ENCODE results near the gene BCL2.

BCL2 gene

GRCh38 chr18:63284173-63284799 is 35.3 kb downstream of the BCL2 start:
- no peak overlapping the region for H3K4me2 ChIP-seq
- no peak overlapping the region for H3K9ac ChIP-seq
- H3K79me2 ChIP-seq (ENCODE audit: insufficient read depth, low read depth) = peaks cover 30% of the 10 kb centered on the region; the same call in 1 of the 2 replicates
- H2AFZ ChIP-seq (ENCODE audit: low read depth) = no peak overlapping the region
- H3K27ac ChIP-seq = no peak overlapping the region
- H4K20me1 ChIP-seq (ENCODE audit: insufficient read depth) = no peaks in the 10 kb centered on the region
- no peak for TF ChIP-seq CTCF (conservative IDR thresholded peaks at IDR 0.05; ENCODE audit: low read depth, low read length)
- H3K4me3 ChIP-seq (IDR thresholded peaks at IDR 0.05; ENCODE audit: insufficient read depth, low read depth, low read length) = no peak overlapping the region
- H3K36me3 ChIP-seq (ENCODE audit: insufficient read depth) = no peaks in the 10 kb centered on the region
- H3K27me3 ChIP-seq (ENCODE audit: insufficient read depth, low read depth) = no peaks in the 10 kb centered on the region
- H3K4me1 ChIP-seq (ENCODE audit: low read depth, poor library complexity, severe bottlenecking) = peaks cover 16% of the 10 kb centered on the region

GRCh38 chr18:63283305-63284094 is 36.1 kb downstream of the BCL2 start:
- Histone ChIP-seq H3K27me3 (ENCODE audit: insufficient read depth, low read depth) (no peaks in the 10 kb centered on the region), H3K4me2 (no peak overlapping the region), H3K79me2 (ENCODE audit: insufficient read depth, low read depth) (peaks cover 38% of the 10 kb centered on the region; the same call in 1 of the 2 replicates), H3K27ac (no peak overlapping the region), H3K4me1 (ENCODE audit: low read depth, poor library complexity, severe bottlenecking) (peaks cover 12% of the 10 kb centered on the region), H3K36me3 (ENCODE audit: insufficient read depth) (no peaks in the 10 kb centered on the region), H3K4me3 (IDR thresholded peaks at IDR 0.05; ENCODE audit: insufficient read depth, low read depth, low read length) (no peak overlapping the region), H2AFZ (ENCODE audit: low read depth) (no peak overlapping the region), H3K9ac (no peak overlapping the region), H4K20me1 (ENCODE audit: insufficient read depth) (no peaks in the 10 kb centered on the region)
- no peak for TF ChIP-seq CTCF (conservative IDR thresholded peaks at IDR 0.05; ENCODE audit: low read depth, low read length)

- H3K4me3 ChIP-seq (IDR thresholded peaks at IDR 0.05; ENCODE audit: insufficient read depth, low read depth, low read length) = no peak overlapping the region
- no peaks in the 10 kb centered on the region for H3K36me3 ChIP-seq (ENCODE audit: insufficient read depth)
- H3K27me3 ChIP-seq (ENCODE audit: insufficient read depth, low read depth) = no peaks in the 10 kb centered on the region
- no peaks in the 10 kb centered on the region for H4K20me1 ChIP-seq (ENCODE audit: insufficient read depth)
- peaks cover 40% of the 10 kb centered on the region; the same call in 1 of the 2 replicates for H3K79me2 ChIP-seq (ENCODE audit: insufficient read depth, low read depth)
- no peak overlapping the region for H3K9ac ChIP-seq
- no peak for TF ChIP-seq CTCF (conservative IDR thresholded peaks at IDR 0.05; ENCODE audit: low read depth, low read length)
- H3K27ac ChIP-seq = no peak overlapping the region
- H3K4me2 ChIP-seq = no peak overlapping the region
- H2AFZ ChIP-seq (ENCODE audit: low read depth) = no peak overlapping the region
- peaks cover 12% of the 10 kb centered on the region for H3K4me1 ChIP-seq (ENCODE audit: low read depth, poor library complexity, severe bottlenecking)
These were observed 36.8 kb downstream of the BCL2 start for GRCh38 chr18:63282793-63283192.

- Histone ChIP-seq H4K20me1 (ENCODE audit: insufficient read depth) (no peaks in the 10 kb centered on the region), H3K79me2 (ENCODE audit: insufficient read depth, low read depth) (peaks cover 39% of the 10 kb centered on the region; the same call in 1 of the 2 replicates), H3K36me3 (ENCODE audit: insufficient read depth) (no peaks in the 10 kb centered on the region), H2AFZ (ENCODE audit: low read depth) (no peak overlapping the region), H3K4me1 (ENCODE audit: low read depth, poor library complexity, severe bottlenecking) (peaks cover 22% of the 10 kb centered on the region), H3K9ac (no peak overlapping the region), H3K27me3 (ENCODE audit: insufficient read depth, low read depth) (no peaks in the 10 kb centered on the region), H3K27ac (no peak overlapping the region), H3K4me2 (no peak overlapping the region), H3K4me3 (IDR thresholded peaks at IDR 0.05; ENCODE audit: insufficient read depth, low read depth, low read length) (no peak overlapping the region)
- TF ChIP-seq CTCF (conservative IDR thresholded peaks at IDR 0.05; ENCODE audit: low read depth, low read length) = no peak
These were observed 46.2 kb downstream of the BCL2 start for GRCh38 chr18:63273222-63273927.

All from KMS-11 (cell line).